HG03135 (cell line): ENCODE results near the gene S100A6.

ENCODE experiments used
- ATAC-seq: cut with Tn5 transposase; IDR thresholded peaks from one replicate; pipeline ENCODE4 v1.9.1; 2021; ENCODE audit warnings: mild to moderate bottlenecking, moderate library complexity; ENCODE audit not compliant: unreplicated experiment

S100A6 gene

GRCh38 chr1:153546796-153547559, 11.2 kb upstream of the S100A6 start:
- no peak for ATAC-seq

DNA sequence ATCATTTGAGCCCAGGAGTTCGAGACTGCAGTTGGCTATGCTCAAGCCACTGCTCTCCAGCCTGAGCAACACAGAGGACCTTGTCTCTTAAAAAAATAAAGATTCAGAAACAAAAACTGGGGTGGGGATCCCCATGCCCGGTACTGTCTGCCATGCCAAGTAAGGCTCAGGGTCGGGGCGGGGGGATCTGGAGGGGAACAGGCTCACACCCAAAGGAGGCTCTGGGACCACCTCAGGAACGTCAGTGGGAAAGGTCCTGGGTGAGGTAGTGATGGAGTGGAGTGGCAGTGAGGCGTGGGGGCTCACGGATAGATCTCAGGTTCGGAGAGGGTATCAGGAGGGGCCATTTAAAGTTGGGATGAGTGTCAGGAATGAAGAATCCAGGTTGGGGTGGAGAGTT, 10.6 kb upstream of the S100A6 start:
- no peak for ATAC-seq

- ATAC-seq = peak; percentile 52
Measured at GRCh38 chr1:153545067-153546055, 9.6 kb upstream of the S100A6 start, which contains the start of gene S100A4. S100A4 (minus strand) TSS chr1:153545806; CDS start chr1:153544794, 1,012 bp downstream.

GRCh38 chr1:153544453-153545066, 8.8 kb upstream of the S100A6 start:
- peak; percentile 8 for ATAC-seq

- no peak for ATAC-seq
Measured at GRCh38 chr1:153543736-153544135, 7.9 kb upstream of the S100A6 start.

- ATAC-seq = no peak
Measured at GRCh38 chr1:153542956-153543711, 7.3 kb upstream of the S100A6 start.

GRCh38 chr1:153541641-153542590, 6.1 kb upstream of the S100A6 start:
- no peak for ATAC-seq

GRCh38 chr1:153540394-153541361, 4.9 kb upstream of the S100A6 start, which contains the start of gene S100A5:
S100A5 (minus strand) TSS chr1:153540934; CDS start chr1:153540191, 743 bp downstream.
- ATAC-seq = no peak

- ATAC-seq = no peak
Measured at GRCh38 chr1:153539395-153540093, 3.8 kb upstream of the S100A6 start.

- ATAC-seq = no peak
Measured at GRCh38 chr1:153538315-153538821, 2.6 kb upstream of the S100A6 start.

GRCh38 chr1:153537376-153537730, 1.6 kb upstream of the S100A6 start:
- ATAC-seq = no peak

GRCh38 chr1:153536671-153537375, 1.0 kb upstream of the S100A6 start:
- ATAC-seq = no peak

- no peak for ATAC-seq
Measured at GRCh38 chr1:153536012-153536670, 350 bp upstream of the S100A6 start.

DNA sequence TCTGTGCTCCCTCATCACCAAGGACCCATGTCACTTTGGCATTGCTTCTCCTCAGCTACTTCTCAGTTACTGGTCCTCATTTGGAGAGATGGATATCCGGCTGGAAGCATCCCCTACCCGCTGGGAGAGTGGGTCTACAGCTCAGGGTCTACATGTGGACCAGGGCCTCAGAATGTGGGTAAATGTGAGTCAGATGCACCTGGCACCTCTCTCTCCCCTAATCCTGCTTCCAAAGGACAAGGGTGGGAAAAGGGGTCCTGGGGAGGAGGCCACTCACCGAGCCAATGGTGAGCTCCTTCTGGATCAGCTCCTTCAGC, 908 bp downstream of the S100A6 start:
- ATAC-seq = no peak

DNA sequence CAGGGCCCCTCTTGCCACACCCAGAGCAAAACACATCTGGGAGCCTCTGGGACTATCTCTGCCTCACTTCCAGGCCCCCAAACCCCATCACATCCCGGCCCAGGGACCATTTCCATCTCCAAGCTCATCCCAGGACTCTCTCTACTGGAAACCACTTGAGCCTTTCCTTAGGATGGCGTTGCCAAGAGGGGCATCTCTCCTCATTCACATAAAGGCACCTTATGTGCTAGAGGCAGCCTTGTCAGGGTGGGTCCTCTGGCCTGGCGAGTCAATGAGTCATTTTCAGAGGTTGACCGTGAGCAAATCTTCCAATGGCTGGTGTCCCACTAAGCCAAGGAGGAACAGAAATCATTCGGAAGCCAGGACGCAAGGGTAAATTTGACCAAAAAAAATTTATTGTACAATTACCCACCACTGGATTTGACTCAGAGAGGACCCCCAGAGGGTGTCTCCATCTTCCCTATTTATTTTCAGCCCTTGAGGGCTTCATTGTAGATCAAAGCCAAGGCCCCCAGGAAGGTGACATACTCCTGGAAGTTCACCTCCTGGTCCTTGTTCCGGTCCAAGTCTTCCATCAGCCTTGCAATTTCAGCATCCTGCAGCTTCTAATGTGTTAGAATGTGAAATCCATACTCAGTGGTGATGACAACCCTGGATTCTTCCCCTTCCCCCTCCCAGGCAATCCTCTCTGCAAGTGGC, 1.4 kb downstream of the S100A6 start:
- no peak for ATAC-seq

DNA sequence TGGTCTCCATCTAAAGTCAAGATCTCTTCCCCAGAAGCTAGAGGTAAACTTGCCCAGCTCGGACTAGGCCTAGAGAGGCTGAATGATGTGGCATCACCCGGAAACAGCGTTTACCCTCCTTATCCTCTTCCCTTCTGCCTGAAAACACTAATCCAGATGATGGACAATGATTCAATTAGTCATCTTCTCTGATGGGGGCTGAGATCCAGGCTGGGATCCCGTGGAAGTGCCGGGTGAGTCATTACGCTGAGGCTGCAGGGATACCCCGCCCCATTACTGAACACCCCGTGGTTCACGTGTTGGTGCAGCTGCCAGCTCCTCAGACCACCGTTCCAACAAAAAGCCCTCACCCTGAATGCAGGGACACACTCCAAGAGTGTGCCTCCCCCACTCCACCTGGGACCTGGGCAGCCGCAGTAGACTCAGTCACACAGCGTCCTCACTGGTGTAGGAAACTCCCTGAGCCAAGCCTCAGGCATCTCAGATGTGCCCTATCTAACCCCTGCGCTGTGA, 2.0 kb downstream of the S100A6 start:
- no peak for ATAC-seq
